Esophagus (tissue), 2 donors: ENCODE data around the gene ZNF423. TPM values are rescaled to one million over a fixed set of nuclear protein-coding genes. Genes with fewer than 3 reads are reported as not detected.

ENCODE experiments used
- H3K27ac ChIP-seq, 2 donors: one replicate each; pipeline ENCODE4 v1.5.1; 2013; ENCODE audit warnings: low read depth in 2 of 2, mild to moderate bottlenecking in 2 of 2, inconsistent platforms in 1 of 2, low read length in 1 of 2, moderate library complexity in 1 of 2
- H3K27me3 ChIP-seq, 2 donors: one replicate each; pipeline ENCODE4 v1.6.1; 2013; ENCODE audit warnings: low read length in 2 of 2, control low read depth in 1 of 2, mild to moderate bottlenecking in 1 of 2; ENCODE audit not compliant: insufficient read depth in 2 of 2, control insufficient read depth in 1 of 2
- H3K36me3 ChIP-seq, 2 donors: one replicate each; pipeline ENCODE4 v1.6.1; 2013; ENCODE audit warnings: low read length in 1 of 2; ENCODE audit not compliant: control insufficient read depth in 2 of 2, insufficient read depth in 2 of 2
- H3K4me1 ChIP-seq, 2 donors: one replicate each; pipeline ENCODE4 v1.6.1; 2013; ENCODE audit warnings: low read length in 1 of 2; ENCODE audit not compliant: control insufficient read depth in 2 of 2, insufficient read depth in 2 of 2
- H3K4me3 ChIP-seq, 2 donors: one replicate each; pipeline ENCODE4 v1.5.1; 2013; ENCODE audit warnings: low read length in 2 of 2, mild to moderate bottlenecking in 2 of 2, low read depth in 1 of 2, moderate library complexity in 1 of 2
- H3K9me3 ChIP-seq, 2 donors: one replicate each; pipeline ENCODE4 v1.6.1; 2013; ENCODE audit warnings: mild to moderate bottlenecking in 2 of 2, low read depth in 1 of 2, low read length in 1 of 2, moderate library complexity in 1 of 2; ENCODE audit not compliant: control insufficient read depth in 2 of 2, insufficient read depth in 1 of 2
- WGBS, 2 donors: extraction: QIAGEN DNeasy Blood & Tissue Kit; methylation state at CpG; one replicate each; pipeline ENCODE4 v1.1.7; 2013; 5-methylcytosine and 5-hydroxymethylcytosine counted together
- polyA plus RNA-seq, 2 donors: library from polyadenylated mRNA; stranded (reverse); fragments of 200-250 nt; gene quantifications; one replicate each; pipeline ENCODE4 v1.2.3, GENCODE V29; 2013
- donor health status: healthy with polysubstance abuse.
- donor health status: Bipolar disorder and iron deficiency.

The ZNF423 gene
- polyA plus RNA-seq, 2 donors, result 0.53 to 0.67 TPM

- no peaks in the 10 kb centered on the region for H3K36me3 ChIP-seq
- WGBS, 2 donors, result 66 to 76% methylated on average over 13 of the region's 13 CpGs
- no peak overlapping the region for H3K4me3 ChIP-seq
- H3K27me3 ChIP-seq, result no peaks in the 10 kb centered on the region
- H3K4me1 ChIP-seq, result no peaks in the 10 kb centered on the region
- H3K27ac ChIP-seq, result no peak overlapping the region
- H3K9me3 ChIP-seq, result no peaks in the 10 kb centered on the region
Observed at GRCh38 chr16:49850558-49851467, 5.1 kb downstream of the ZNF423 start.

GRCh38 chr16:49849754-49850108 lies 6.2 kb downstream of the ZNF423 start:
- no peaks in the 10 kb centered on the region for H3K9me3 ChIP-seq
- no peaks in the 10 kb centered on the region for H3K4me1 ChIP-seq
- no peaks in the 10 kb centered on the region for H3K27me3 ChIP-seq
- no peak overlapping the region for H3K27ac ChIP-seq
- H3K36me3 ChIP-seq, result no peaks in the 10 kb centered on the region
- WGBS, 2 donors, result 86 to 89% methylated on average over 8 of the region's 8 CpGs
- H3K4me3 ChIP-seq, result no peak overlapping the region

GRCh38 chr16:49849037-49849753 lies 6.7 kb downstream of the ZNF423 start:
- WGBS, 2 donors, result 81 to 83% methylated on average over 6 of the region's 6 CpGs
- Histone ChIP-seq H3K27ac (no peak overlapping the region), H3K9me3 (no peaks in the 10 kb centered on the region), H3K36me3 (no peaks in the 10 kb centered on the region), H3K4me1 (no peaks in the 10 kb centered on the region), H3K4me3 (no peak overlapping the region), H3K27me3 (no peaks in the 10 kb centered on the region)

- Histone ChIP-seq H3K4me1 (no peaks in the 10 kb centered on the region), H3K27ac (no peak overlapping the region), H3K36me3 (no peaks in the 10 kb centered on the region), H3K27me3 (no peaks in the 10 kb centered on the region), H3K9me3 (no peaks in the 10 kb centered on the region), H3K4me3 (no peak overlapping the region)
- WGBS, 2 donors, result 87 to 89% methylated on average over 8 of the region's 8 CpGs
Observed at GRCh38 chr16:49848530-49848929, 7.4 kb downstream of the ZNF423 start.

GRCh38 chr16:49846800-49847199 lies 9.1 kb downstream of the ZNF423 start:
- Histone ChIP-seq H3K27ac (no peak overlapping the region), H3K36me3 (no peaks in the 10 kb centered on the region), H3K9me3 (no peaks in the 10 kb centered on the region), H3K4me3 (no peak overlapping the region), H3K4me1 (no peaks in the 10 kb centered on the region), H3K27me3 (no peaks in the 10 kb centered on the region)
- 87 to 93% methylated on average over 2 of the region's 2 CpGs for WGBS, 2 donors

- Histone ChIP-seq H3K4me3 (no peak overlapping the region), H3K27me3 (no peaks in the 10 kb centered on the region), H3K36me3 (no peaks in the 10 kb centered on the region), H3K27ac (no peak overlapping the region), H3K9me3 (no peaks in the 10 kb centered on the region), H3K4me1 (no peaks in the 10 kb centered on the region)
- WGBS, 2 donors, result 72 to 74% methylated on average over 6 of the region's 6 CpGs
Observed at GRCh38 chr16:49844359-49844758, 11.6 kb downstream of the ZNF423 start.

- Histone ChIP-seq H3K4me1 (no peaks in the 10 kb centered on the region), H3K27ac (no peak overlapping the region), H3K36me3 (no peaks in the 10 kb centered on the region), H3K4me3 (no peak overlapping the region), H3K27me3 (no peaks in the 10 kb centered on the region), H3K9me3 (no peaks in the 10 kb centered on the region)
- 63 to 72% methylated on average over 8 of the region's 8 CpGs for WGBS, 2 donors
Observed at GRCh38 chr16:49843758-49844157, 12.2 kb downstream of the ZNF423 start.

- H3K4me3 ChIP-seq, result no peak overlapping the region
- H3K27me3 ChIP-seq, result no peaks in the 10 kb centered on the region
- no peaks in the 10 kb centered on the region for H3K36me3 ChIP-seq
- WGBS, 2 donors, result 32 to 39% methylated on average over 4 of the region's 4 CpGs
- H3K4me1 ChIP-seq, result no peaks in the 10 kb centered on the region
- no peak overlapping the region for H3K27ac ChIP-seq
- no peaks in the 10 kb centered on the region for H3K9me3 ChIP-seq
Observed at GRCh38 chr16:49842972-49843371, 12.9 kb downstream of the ZNF423 start.

GRCh38 chr16:49839017-49839825 lies 16.7 kb downstream of the ZNF423 start:
- 53 to 61% methylated on average over 21 to 26 of the region's 26 CpGs for WGBS, 2 donors
- Histone ChIP-seq H3K27ac (peak overlapping the region in 1 of 2 donors; percentile 44), H3K4me1 (peaks cover 0 to 4% of the 10 kb centered on the region in 2 donors), H3K9me3 (no peaks in the 10 kb centered on the region), H3K36me3 (no peaks in the 10 kb centered on the region), H3K27me3 (peaks cover 0 to 5% of the 10 kb centered on the region in 2 donors), H3K4me3 (no peak overlapping the region)
